Neutrophil (primary cell): Measurements from ENCODE around the gene PLCG1.
"Not testable (repeated sequence)": the region's sequence is repeated elsewhere in the genome, so short reads cannot be mapped to it uniquely, and the experiment has no call there.

ENCODE experiments used
- H3K27ac ChIP-seq: fragments of 200-600 bp; sonication (generic); 2 replicates; pipeline ENCODE4 v1.5.1; 2016; ENCODE audit warnings: mild to moderate bottlenecking, moderate library complexity
- H3K27me3 ChIP-seq: fragments of 200-600 bp; sonication (generic); 2 replicates; pipeline ENCODE4 v1.6.0; 2016; ENCODE audit warnings: mild to moderate bottlenecking
- H3K36me3 ChIP-seq: fragments of 200-600 bp; sonication (generic); 2 replicates; pipeline ENCODE4 v1.5.1; 2017
- H3K4me1 ChIP-seq, 2 experiments: fragments of 200-600 bp in 1 of 2; sonication (generic) in 1 of 2; 1 replicate in 1 of 2; 2 replicates in 1 of 2; pipeline versions ENCODE4 v1.5.1 to v1.6.1; 2013 to 2016; ENCODE audit warnings: low read depth in 1 of 2, low read length in 1 of 2, mild to moderate bottlenecking in 1 of 2, moderate library complexity in 1 of 2; ENCODE audit not compliant: control insufficient read depth in 1 of 2, insufficient read depth in 1 of 2
- H3K4me3 ChIP-seq, 2 experiments: fragments of 200-600 bp in 1 of 2; sonication (generic) in 1 of 2; 1 replicate in 1 of 2; 2 replicates in 1 of 2; pipeline ENCODE4 v1.5.1; 2013 to 2016; ENCODE audit warnings: low read depth in 1 of 2, low read length in 1 of 2, mild to moderate bottlenecking in 1 of 2, moderate library complexity in 1 of 2
- H3K9me3 ChIP-seq: fragments of 200-600 bp; sonication (generic); 2 replicates; pipeline ENCODE4 v1.5.1; 2016
- CTCF ChIP-seq: fragments of 200-600 bp; sonication (generic); IDR thresholded peaks from 2 replicates; pipeline ENCODE4 v1.5.1; 2016; ENCODE audit warnings: antibody characterized with exemption

Gene PLCG1

GRCh38 chr20:41126719-41127118 is 10.6 kb upstream of the PLCG1 start:
- peaks cover 3% of the 10 kb centered on the region for H3K27me3 ChIP-seq
- H3K36me3 ChIP-seq: peaks cover 47% of the 10 kb centered on the region
- H3K4me1 ChIP-seq: no peaks in the 10 kb centered on the region
- no peaks in the 10 kb centered on the region for H3K9me3 ChIP-seq
- no peak overlapping the region for H3K27ac ChIP-seq
- TF ChIP-seq CTCF: no peak
- H3K4me3 ChIP-seq: no peak overlapping the region

- H3K4me1 ChIP-seq, H3K4me3 ChIP-seq, H3K27ac ChIP-seq, H3K9me3 ChIP-seq: not testable (repeated sequence)
- Histone ChIP-seq H3K36me3 (peaks cover 31% of the 10 kb centered on the region), H3K27me3 (peaks cover 18% of the 10 kb centered on the region)
Measured at GRCh38 chr20:41128317-41128716, 9.0 kb upstream of the PLCG1 start.

- H3K4me3 ChIP-seq: no peak overlapping the region
- H3K36me3 ChIP-seq: no peaks in the 10 kb centered on the region
- TF ChIP-seq CTCF: no peak
- H3K27me3 ChIP-seq: peaks cover 49% of the 10 kb centered on the region
- H3K4me1 ChIP-seq: peaks cover 4 to 5% of the 10 kb centered on the region in 2 experiments
- no peaks in the 10 kb centered on the region for H3K9me3 ChIP-seq
- no peak overlapping the region for H3K27ac ChIP-seq
Measured at GRCh38 chr20:41131594-41132387, 5.6 kb upstream of the PLCG1 start.

- H3K9me3 ChIP-seq, H3K4me3 ChIP-seq: not testable (repeated sequence)
Measured at GRCh38 chr20:41132388-41132775, 5.0 kb upstream of the PLCG1 start.

GRCh38 chr20:41133709-41134361 is 3.5 kb upstream of the PLCG1 start:
- peaks cover 5 to 12% of the 10 kb centered on the region in 2 experiments for H3K4me1 ChIP-seq
- peaks cover 70% of the 10 kb centered on the region for H3K27me3 ChIP-seq
- no peaks in the 10 kb centered on the region for H3K9me3 ChIP-seq
- H3K27ac ChIP-seq: no peak overlapping the region
- no peak for TF ChIP-seq CTCF
- H3K36me3 ChIP-seq: no peaks in the 10 kb centered on the region
- no peak overlapping the region for H3K4me3 ChIP-seq

More at GRCh38 chr20:41132388-41132775, 5.0 kb upstream of the PLCG1 start:
- H3K27me3 ChIP-seq: peaks cover 55% of the 10 kb centered on the region
- H3K36me3 ChIP-seq, H3K27ac ChIP-seq, H3K4me1 ChIP-seq: not testable (repeated sequence)

- Histone ChIP-seq H3K4me1 (peaks cover 5 to 12% of the 10 kb centered on the region in 2 experiments), H3K9me3 (no peaks in the 10 kb centered on the region), H3K27me3 (peaks cover 77% of the 10 kb centered on the region)
Measured at GRCh38 chr20:41134362-41135186, 2.8 kb upstream of the PLCG1 start.

More at GRCh38 chr20:41134362-41135186, 2.8 kb upstream of the PLCG1 start:
- TF ChIP-seq CTCF: no peak
- Histone ChIP-seq H3K4me3 (no peak overlapping the region), H3K36me3 (no peaks in the 10 kb centered on the region), H3K27ac (no peak overlapping the region)
